HEK293 (cell line): ENCODE results near the gene ARFRP1.

Experiments
- CTCF ChIA-PET: fragments of 350-600 bp; formaldehyde crosslinking; extraction: SDS; loops from one replicate; lab custom pipeline; 2021; ENCODE audit warnings: antibody characterized with exemption; lab: Yijun Ruan, JAX
- POLR2A ChIA-PET: fragments of 300-600 bp; formaldehyde crosslinking; extraction: SDS; loops from one replicate; lab custom pipeline; 2020; ENCODE audit warnings: antibody characterized with exemption, inconsistent platforms; lab: Yijun Ruan, JAX
- H3K27ac ChIP-seq: fragments of 200-500 bp; sonication (Bioruptor generic); 2 replicates; pipeline ENCODE4 v1.5.1; 2014; ENCODE audit warnings: low read depth, low read length, control low read depth, inconsistent platforms; ENCODE audit errors: extremely low read depth
- H3K36me3 ChIP-seq, 2 experiments: fragments of 200-500 bp in 1 of 2; sonication (Bioruptor generic) in 1 of 2; 1 replicate in 1 of 2; 2 replicates in 1 of 2; pipeline ENCODE4 v1.5.1; 2014 to 2017; ENCODE audit warnings: inconsistent platforms in 2 of 2, low read length in 2 of 2; ENCODE audit not compliant: control insufficient read depth in 2 of 2, insufficient read depth in 1 of 2
- H3K4me1 ChIP-seq: fragments of 200-500 bp; sonication (Bioruptor generic); 2 replicates; pipeline ENCODE4 v1.5.1; 2014; ENCODE audit warnings: mild to moderate bottlenecking, low read length, inconsistent platforms; ENCODE audit not compliant: control insufficient read depth, insufficient read depth
- H3K4me3 ChIP-seq: 2 replicates; pipeline ENCODE4 v1.5.1; 2011; ENCODE audit warnings: low read depth, mild to moderate bottlenecking, control low read depth, low read length, moderate library complexity
- H3K9me3 ChIP-seq: fragments of 200-500 bp; sonication (Bioruptor generic); 2 replicates; pipeline ENCODE4 v1.5.1; 2014; ENCODE audit warnings: low read depth, low read length, inconsistent platforms; ENCODE audit not compliant: control insufficient read depth, insufficient read depth
- HOXD13 ChIP-seq: sonication (generic); formaldehyde crosslinking; IDR thresholded peaks from 2 replicates; pipeline ENCODE4 v1.8.0; 2022; ENCODE audit warnings: missing genetic modification reagents, borderline replicate concordance
- MYNN ChIP-seq: fragments of 450-650 bp; formaldehyde crosslinking; IDR thresholded peaks from 2 replicates; pipeline ENCODE4 v1.5.1; 2016; ENCODE audit warnings: missing biosample characterization, missing genetic modification characterization, borderline replicate concordance
- ZEB2 ChIP-seq: fragments of 450-650 bp; formaldehyde crosslinking; IDR thresholded peaks from 2 replicates; pipeline ENCODE4 v1.5.1; 2016; ENCODE audit warnings: missing biosample characterization, missing genetic modification characterization
- ZNF214 ChIP-seq: fragments of 450-650 bp; formaldehyde crosslinking; IDR thresholded peaks from 2 replicates; pipeline ENCODE4 v1.5.1; 2017; ENCODE audit warnings: missing biosample characterization, mild to moderate bottlenecking, missing genetic modification characterization, borderline replicate concordance
- ZNF521 ChIP-seq: fragments of 450-650 bp; formaldehyde crosslinking; IDR thresholded peaks from 2 replicates; pipeline ENCODE4 v1.5.1; 2017; ENCODE audit warnings: missing biosample characterization, mild to moderate bottlenecking, missing genetic modification characterization
- ZNF585B ChIP-seq: fragments of 450-650 bp; formaldehyde crosslinking; IDR thresholded peaks from 2 replicates; pipeline ENCODE4 v1.5.1; 2016; ENCODE audit warnings: missing biosample characterization, missing genetic modification characterization
- ZNF776 ChIP-seq: fragments of 450-650 bp; formaldehyde crosslinking; IDR thresholded peaks from 2 replicates; pipeline ENCODE4 v1.5.0; 2017; ENCODE audit warnings: missing biosample characterization, missing genetic modification characterization, borderline replicate concordance
- ZNF785 ChIP-seq: fragments of 450-650 bp; formaldehyde crosslinking; IDR thresholded peaks from 2 replicates; pipeline ENCODE4 v1.5.1; 2016; ENCODE audit warnings: missing biosample characterization, missing genetic modification characterization
- ZSCAN23 ChIP-seq: fragments of 450-650 bp; formaldehyde crosslinking; IDR thresholded peaks from 2 replicates; pipeline ENCODE4 v1.5.1; 2016; ENCODE audit warnings: missing biosample characterization, missing genetic modification characterization
- ZXDB ChIP-seq: fragments of 450-650 bp; formaldehyde crosslinking; IDR thresholded peaks from 2 replicates; pipeline ENCODE4 v1.5.1; 2016; ENCODE audit warnings: missing biosample characterization, missing genetic modification characterization
- TF ChIP-seq, protein P1 (sequence below): fragments of 450-650 bp; IDR thresholded peaks from 2 replicates; pipeline ENCODE4 v1.5.1; 2018; ENCODE audit warnings: missing biosample characterization, mild to moderate bottlenecking, missing genetic modification characterization
- TF ChIP-seq, protein P2 (sequence below): fragments of 450-650 bp; formaldehyde crosslinking; conservative IDR thresholded peaks from 2 replicates; pipeline ENCODE4 v1.5.1; 2016; ENCODE audit warnings: low read depth, missing biosample characterization, missing genetic modification characterization
- TF ChIP-seq, protein P3 (sequence below): fragments of 450-650 bp; formaldehyde crosslinking; IDR thresholded peaks from 2 replicates; pipeline ENCODE4 v1.5.1; 2016; ENCODE audit warnings: missing biosample characterization, missing genetic modification characterization
- TF ChIP-seq, protein P4 (sequence below): fragments of 450-650 bp; formaldehyde crosslinking; IDR thresholded peaks from 2 replicates; pipeline ENCODE4 v1.5.1; 2016; ENCODE audit warnings: missing biosample characterization, missing genetic modification characterization
- TF ChIP-seq, protein P5 (sequence below): fragments of 450-650 bp; formaldehyde crosslinking; IDR thresholded peaks from 2 replicates; pipeline ENCODE4 v1.5.1; 2017; ENCODE audit warnings: missing biosample characterization, mild to moderate bottlenecking, missing genetic modification characterization, moderate library complexity
- TF ChIP-seq, protein P6 (sequence below): fragments of 450-650 bp; formaldehyde crosslinking; IDR thresholded peaks from 2 replicates; pipeline ENCODE4 v1.5.1; 2017; ENCODE audit warnings: missing biosample characterization, missing genetic modification characterization

ARFRP1 gene

DNA sequence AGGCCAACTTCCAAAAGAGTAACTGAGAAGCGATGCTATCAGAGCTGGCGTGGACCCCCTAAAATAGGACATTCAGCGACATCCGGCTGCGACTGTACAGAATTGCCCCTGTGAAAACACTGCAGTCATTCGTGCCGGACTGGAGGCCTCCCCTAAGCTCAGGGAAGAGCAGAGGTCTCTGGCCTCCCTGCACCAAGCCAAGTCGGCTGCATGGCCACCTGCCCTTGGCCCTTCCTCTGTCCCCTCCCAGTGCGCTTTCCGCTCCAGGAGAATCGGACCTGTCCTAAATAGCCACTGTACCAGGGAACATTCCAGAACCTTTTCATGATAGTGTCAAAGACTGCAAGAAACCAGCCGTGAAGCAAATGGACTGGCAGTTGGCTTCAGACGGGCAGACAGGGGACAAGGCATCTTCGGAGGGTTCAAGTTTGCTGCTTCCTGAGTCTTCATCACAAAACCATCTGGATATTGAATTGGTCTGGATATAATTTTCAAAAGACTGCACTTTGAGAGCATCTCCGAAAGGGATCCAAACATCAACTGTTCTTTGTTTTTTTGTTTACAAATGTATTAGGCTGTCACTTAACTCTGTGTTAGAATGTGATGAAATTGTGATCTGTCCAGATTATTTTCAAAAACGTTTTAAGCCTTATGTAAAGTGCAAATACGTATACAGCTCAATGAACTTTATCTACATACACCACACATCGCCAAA is 48.3 kb upstream of the ARFRP1 start:
- Histone ChIP-seq H3K9me3 (no peaks in the 10 kb centered on the region), H3K4me1 (no peaks in the 10 kb centered on the region), H3K4me3 (no peak overlapping the region), H3K36me3 (no peaks in the 10 kb centered on the region), H3K27ac (no peak overlapping the region)
- TF ChIP-seq MYNN (tag by site-specific recombination) (no peak), ZXDB (tag by site-specific recombination) (no peak), ZNF214 (tag by site-specific recombination) (no peak), ZNF785 (tag by site-specific recombination) (no peak), HOXD13 (CRISPR knock-in tag) (no peak), ZNF585B (tag by site-specific recombination) (no peak), ZEB2 (tag by site-specific recombination) (no peak)
- TF ChIP-seq, protein P1, sequence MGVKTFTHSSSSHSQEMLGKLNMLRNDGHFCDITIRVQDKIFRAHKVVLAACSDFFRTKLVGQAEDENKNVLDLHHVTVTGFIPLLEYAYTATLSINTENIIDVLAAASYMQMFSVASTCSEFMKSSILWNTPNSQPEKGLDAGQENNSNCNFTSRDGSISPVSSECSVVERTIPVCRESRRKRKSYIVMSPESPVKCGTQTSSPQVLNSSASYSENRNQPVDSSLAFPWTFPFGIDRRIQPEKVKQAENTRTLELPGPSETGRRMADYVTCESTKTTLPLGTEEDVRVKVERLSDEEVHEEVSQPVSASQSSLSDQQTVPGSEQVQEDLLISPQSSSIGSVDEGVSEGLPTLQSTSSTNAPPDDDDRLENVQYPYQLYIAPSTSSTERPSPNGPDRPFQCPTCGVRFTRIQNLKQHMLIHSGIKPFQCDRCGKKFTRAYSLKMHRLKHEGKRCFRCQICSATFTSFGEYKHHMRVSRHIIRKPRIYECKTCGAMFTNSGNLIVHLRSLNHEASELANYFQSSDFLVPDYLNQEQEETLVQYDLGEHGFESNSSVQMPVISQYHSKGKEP (tag by site-specific recombination), result no peak
- TF ChIP-seq, protein P2, sequence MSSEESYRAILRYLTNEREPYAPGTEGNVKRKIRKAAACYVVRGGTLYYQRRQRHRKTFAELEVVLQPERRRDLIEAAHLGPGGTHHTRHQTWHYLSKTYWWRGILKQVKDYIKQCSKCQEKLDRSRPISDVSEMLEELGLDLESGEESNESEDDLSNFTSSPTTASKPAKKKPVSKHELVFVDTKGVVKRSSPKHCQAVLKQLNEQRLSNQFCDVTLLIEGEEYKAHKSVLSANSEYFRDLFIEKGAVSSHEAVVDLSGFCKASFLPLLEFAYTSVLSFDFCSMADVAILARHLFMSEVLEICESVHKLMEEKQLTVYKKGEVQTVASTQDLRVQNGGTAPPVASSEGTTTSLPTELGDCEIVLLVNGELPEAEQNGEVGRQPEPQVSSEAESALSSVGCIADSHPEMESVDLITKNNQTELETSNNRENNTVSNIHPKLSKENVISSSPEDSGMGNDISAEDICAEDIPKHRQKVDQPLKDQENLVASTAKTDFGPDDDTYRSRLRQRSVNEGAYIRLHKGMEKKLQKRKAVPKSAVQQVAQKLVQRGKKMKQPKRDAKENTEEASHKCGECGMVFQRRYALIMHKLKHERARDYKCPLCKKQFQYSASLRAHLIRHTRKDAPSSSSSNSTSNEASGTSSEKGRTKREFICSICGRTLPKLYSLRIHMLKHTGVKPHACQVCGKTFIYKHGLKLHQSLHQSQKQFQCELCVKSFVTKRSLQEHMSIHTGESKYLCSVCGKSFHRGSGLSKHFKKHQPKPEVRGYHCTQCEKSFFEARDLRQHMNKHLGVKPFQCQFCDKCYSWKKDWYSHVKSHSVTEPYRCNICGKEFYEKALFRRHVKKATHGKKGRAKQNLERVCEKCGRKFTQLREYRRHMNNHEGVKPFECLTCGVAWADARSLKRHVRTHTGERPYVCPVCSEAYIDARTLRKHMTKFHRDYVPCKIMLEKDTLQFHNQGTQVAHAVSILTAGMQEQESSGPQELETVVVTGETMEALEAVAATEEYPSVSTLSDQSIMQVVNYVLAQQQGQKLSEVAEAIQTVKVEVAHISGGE, result no peak
- TF ChIP-seq, protein P3, sequence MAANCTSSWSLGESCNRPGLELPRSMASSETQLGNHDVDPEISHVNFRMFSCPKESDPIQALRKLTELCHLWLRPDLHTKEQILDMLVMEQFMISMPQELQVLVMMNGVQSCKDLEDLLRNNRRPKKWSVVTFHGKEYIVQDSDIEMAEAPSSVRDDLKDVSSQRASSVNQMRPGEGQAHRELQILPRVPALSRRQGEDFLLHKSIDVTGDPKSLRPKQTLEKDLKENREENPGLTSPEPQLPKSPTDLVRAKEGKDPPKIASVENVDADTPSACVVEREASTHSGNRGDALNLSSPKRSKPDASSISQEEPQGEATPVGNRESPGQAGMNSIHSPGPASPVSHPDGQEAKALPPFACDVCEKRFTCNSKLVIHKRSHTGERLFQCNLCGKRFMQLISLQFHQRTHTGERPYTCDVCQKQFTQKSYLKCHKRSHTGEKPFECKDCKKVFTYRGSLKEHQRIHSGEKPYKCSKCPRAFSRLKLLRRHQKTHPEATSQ (tag by site-specific recombination), result no peak
- POLR2A ChIA-PET, result no interaction called here
- CTCF ChIA-PET, result interaction anchor here (0.5 to 0.9 kb wide), 2 partner anchors 29 to 299 kb away, joined by 3 read pairs; no protein-coding TSS in a partner anchor

DNA sequence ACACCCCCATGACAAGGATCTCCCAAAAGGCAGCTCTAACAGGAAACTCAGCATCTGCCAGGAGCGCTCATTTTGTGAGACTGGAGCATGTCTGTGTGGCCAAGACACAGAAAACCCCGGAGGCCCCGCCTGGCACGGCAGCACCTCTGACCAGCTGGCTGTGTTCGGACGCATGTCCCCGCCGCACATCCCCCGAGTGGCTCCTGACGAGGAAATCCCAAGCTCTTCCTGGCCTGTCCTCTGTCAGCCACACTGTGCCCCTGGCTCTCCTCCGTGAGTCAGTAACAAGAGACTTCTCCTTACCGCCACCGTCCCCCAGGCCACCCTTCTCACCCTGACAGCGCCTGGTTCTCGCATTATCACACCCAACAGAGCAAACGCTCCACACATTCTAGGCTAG is 46.2 kb upstream of the ARFRP1 start:
- no peaks in the 10 kb centered on the region for H3K4me1 ChIP-seq
- no peak for TF ChIP-seq ZSCAN23 (tag by site-specific recombination)
- TF ChIP-seq, protein P4, sequence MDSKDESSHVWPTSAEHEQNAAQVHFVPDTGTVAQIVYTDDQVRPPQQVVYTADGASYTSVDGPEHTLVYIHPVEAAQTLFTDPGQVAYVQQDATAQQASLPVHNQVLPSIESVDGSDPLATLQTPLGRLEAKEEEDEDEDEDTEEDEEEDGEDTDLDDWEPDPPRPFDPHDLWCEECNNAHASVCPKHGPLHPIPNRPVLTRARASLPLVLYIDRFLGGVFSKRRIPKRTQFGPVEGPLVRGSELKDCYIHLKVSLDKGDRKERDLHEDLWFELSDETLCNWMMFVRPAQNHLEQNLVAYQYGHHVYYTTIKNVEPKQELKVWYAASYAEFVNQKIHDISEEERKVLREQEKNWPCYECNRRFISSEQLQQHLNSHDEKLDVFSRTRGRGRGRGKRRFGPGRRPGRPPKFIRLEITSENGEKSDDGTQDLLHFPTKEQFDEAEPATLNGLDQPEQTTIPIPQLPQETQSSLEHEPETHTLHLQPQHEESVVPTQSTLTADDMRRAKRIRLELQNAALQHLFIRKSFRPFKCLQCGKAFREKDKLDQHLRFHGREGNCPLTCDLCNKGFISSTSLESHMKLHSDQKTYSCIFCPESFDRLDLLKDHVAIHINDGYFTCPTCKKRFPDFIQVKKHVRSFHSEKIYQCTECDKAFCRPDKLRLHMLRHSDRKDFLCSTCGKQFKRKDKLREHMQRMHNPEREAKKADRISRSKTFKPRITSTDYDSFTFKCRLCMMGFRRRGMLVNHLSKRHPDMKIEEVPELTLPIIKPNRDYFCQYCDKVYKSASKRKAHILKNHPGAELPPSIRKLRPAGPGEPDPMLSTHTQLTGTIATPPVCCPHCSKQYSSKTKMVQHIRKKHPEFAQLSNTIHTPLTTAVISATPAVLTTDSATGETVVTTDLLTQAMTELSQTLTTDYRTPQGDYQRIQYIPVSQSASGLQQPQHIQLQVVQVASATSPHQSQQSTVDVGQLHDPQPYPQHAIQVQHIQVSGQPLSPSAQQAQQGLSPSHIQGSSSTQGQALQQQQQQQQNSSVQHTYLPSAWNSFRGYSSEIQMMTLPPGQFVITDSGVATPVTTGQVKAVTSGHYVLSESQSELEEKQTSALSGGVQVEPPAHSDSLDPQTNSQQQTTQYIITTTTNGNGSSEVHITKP (tag by site-specific recombination), result no peak
- TF ChIP-seq ZNF521 (tag by site-specific recombination), result no peak
- TF ChIP-seq, protein P5, sequence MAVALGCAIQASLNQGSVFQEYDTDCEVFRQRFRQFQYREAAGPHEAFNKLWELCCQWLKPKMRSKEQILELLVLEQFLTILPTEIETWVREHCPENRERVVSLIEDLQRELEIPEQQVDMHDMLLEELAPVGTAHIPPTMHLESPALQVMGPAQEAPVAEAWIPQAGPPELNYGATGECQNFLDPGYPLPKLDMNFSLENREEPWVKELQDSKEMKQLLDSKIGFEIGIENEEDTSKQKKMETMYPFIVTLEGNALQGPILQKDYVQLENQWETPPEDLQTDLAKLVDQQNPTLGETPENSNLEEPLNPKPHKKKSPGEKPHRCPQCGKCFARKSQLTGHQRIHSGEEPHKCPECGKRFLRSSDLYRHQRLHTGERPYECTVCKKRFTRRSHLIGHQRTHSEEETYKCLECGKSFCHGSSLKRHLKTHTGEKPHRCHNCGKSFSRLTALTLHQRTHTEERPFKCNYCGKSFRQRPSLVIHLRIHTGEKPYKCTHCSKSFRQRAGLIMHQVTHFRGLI (tag by site-specific recombination), result no peak
- TF ChIP-seq ZNF776 (tag by site-specific recombination), result no peak
- TF ChIP-seq, protein P6, sequence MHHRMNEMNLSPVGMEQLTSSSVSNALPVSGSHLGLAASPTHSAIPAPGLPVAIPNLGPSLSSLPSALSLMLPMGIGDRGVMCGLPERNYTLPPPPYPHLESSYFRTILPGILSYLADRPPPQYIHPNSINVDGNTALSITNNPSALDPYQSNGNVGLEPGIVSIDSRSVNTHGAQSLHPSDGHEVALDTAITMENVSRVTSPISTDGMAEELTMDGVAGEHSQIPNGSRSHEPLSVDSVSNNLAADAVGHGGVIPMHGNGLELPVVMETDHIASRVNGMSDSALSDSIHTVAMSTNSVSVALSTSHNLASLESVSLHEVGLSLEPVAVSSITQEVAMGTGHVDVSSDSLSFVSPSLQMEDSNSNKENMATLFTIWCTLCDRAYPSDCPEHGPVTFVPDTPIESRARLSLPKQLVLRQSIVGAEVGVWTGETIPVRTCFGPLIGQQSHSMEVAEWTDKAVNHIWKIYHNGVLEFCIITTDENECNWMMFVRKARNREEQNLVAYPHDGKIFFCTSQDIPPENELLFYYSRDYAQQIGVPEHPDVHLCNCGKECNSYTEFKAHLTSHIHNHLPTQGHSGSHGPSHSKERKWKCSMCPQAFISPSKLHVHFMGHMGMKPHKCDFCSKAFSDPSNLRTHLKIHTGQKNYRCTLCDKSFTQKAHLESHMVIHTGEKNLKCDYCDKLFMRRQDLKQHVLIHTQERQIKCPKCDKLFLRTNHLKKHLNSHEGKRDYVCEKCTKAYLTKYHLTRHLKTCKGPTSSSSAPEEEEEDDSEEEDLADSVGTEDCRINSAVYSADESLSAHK (tag by site-specific recombination), result no peak
- TF ChIP-seq, all 188 proteins: peak for 0
- POLR2A ChIA-PET, result no interaction called here
- H3K27ac ChIP-seq, result no peak overlapping the region
- no peak overlapping the region for H3K4me3 ChIP-seq
- no peaks in the 10 kb centered on the region for H3K36me3 ChIP-seq
- CTCF ChIA-PET, result no interaction called here
- no peaks in the 10 kb centered on the region for H3K9me3 ChIP-seq
